K562 (cell line): ENCODE data around the gene GTSE1. TPM values are rescaled to one million over a fixed set of nuclear protein-coding genes. Genes with fewer than 3 reads are reported as not detected.
A peak's percentile ranks its signal among the peaks of the same experiment; 100 is the strongest.

Source experiments
- ESRRA ChIP-seq: fragments of 450-650 bp; IDR thresholded peaks from 2 replicates; pipeline ENCODE4 v1.6.1; 2014; ENCODE audit warnings: low read depth, mild to moderate bottlenecking, moderate library complexity, borderline replicate concordance
- JUND ChIP-seq, 2 experiments: IDR thresholded peaks; 2 replicates in 1 of 2; 3 replicates in 1 of 2; pipeline ENCODE4 v1.6.1; 2011; ENCODE audit warnings: borderline replicate concordance in 2 of 2, low read depth in 2 of 2, low read length in 2 of 2, improper control_type of control experiment in 1 of 2, missing biosample characterization in 1 of 2, missing genetic modification characterization in 1 of 2, missing genetic modification reagents in 1 of 2
- NFRKB ChIP-seq: fragments of 450-650 bp; IDR thresholded peaks from 2 replicates; pipeline ENCODE4 v1.6.1; 2016; ENCODE audit warnings: low read depth
- NUFIP1 ChIP-seq: fragments of 450-650 bp; IDR thresholded peaks from 2 replicates; pipeline ENCODE4 v1.6.1; 2018; ENCODE audit not compliant: partially characterized antibody
- POLR2A ChIP-seq: fragments of 450-650 bp; conservative IDR thresholded peaks from 2 replicates; pipeline ENCODE4 v1.6.1; 2016
- SOX6 ChIP-seq: fragments of 450-650 bp; IDR thresholded peaks from 2 replicates; pipeline ENCODE4 v1.6.1; 2014; ENCODE audit warnings: mild to moderate bottlenecking
- TAF9B ChIP-seq: fragments of 450-650 bp; IDR thresholded peaks from 2 replicates; pipeline ENCODE4 v1.6.1; 2018; ENCODE audit warnings: mild to moderate bottlenecking; ENCODE audit not compliant: partially characterized antibody
- ZNF586 ChIP-seq: fragments of 450-650 bp; formaldehyde crosslinking; conservative IDR thresholded peaks from 2 replicates; pipeline ENCODE4 v1.4.0; 2020; ENCODE audit warnings: mild to moderate bottlenecking, moderate library complexity
- polyA plus RNA-seq, 8 experiments: library from polyadenylated mRNA; depleted of rRNA in 4 of 8; stranded (reverse) in 5 of 8; unstranded in 3 of 8; fragments of >200 nt; fragmentation: Nextera tagmentation in 2 of 8; fragmentation: Illumina TruSeq in 1 of 8; extraction: Ambion mirVana in 2 of 8; extraction: Trizol in 1 of 8; gene quantifications; 2 replicates each; pipeline versions ENCODE4 v1.2.1 to v1.2.3, GENCODE V29; 2011 to 2014; ENCODE audit warnings: inconsistent platforms in 1 of 8, missing spikeins in 1 of 8
- total RNA-seq, 7 experiments: library from RNA; depleted of rRNA in 6 of 7; stranded (reverse); fragments of >200 nt in 6 of 7; fragmentation: Illumina TruSeq in 2 of 7; extraction: Trizol in 2 of 7; gene quantifications; 2 replicates each; pipeline versions ENCODE4 v1.2.1 to v1.2.3, GENCODE V29; 2011 to 2021; ENCODE audit warnings: low replicate concordance in 1 of 7
- TF ChIP-seq, protein P1 (sequence below): fragments of 450-650 bp; IDR thresholded peaks from 2 replicates; pipeline ENCODE4 v1.6.1; 2016; ENCODE audit warnings: mild to moderate bottlenecking, moderate library complexity
- TF ChIP-seq, protein P2 (sequence below): sonication (generic); formaldehyde crosslinking; IDR thresholded peaks from 2 replicates; pipeline ENCODE4 v1.8.1; 2022; ENCODE audit warnings: missing genetic modification reagents
- TF ChIP-seq, protein P3 (sequence below): fragments of 450-650 bp; IDR thresholded peaks from 2 replicates; pipeline ENCODE4 v1.7.1; 2018; ENCODE audit warnings: mild to moderate bottlenecking, low read depth; ENCODE audit not compliant: partially characterized antibody

The GTSE1 gene
- total and polyA plus RNA-seq, 9 of the 15 experiments (the other 6 are each of a cell fraction or from before 2014, with no cell fraction given) = 2.5 to 22.5 (median 12.9) TPM

DNA sequence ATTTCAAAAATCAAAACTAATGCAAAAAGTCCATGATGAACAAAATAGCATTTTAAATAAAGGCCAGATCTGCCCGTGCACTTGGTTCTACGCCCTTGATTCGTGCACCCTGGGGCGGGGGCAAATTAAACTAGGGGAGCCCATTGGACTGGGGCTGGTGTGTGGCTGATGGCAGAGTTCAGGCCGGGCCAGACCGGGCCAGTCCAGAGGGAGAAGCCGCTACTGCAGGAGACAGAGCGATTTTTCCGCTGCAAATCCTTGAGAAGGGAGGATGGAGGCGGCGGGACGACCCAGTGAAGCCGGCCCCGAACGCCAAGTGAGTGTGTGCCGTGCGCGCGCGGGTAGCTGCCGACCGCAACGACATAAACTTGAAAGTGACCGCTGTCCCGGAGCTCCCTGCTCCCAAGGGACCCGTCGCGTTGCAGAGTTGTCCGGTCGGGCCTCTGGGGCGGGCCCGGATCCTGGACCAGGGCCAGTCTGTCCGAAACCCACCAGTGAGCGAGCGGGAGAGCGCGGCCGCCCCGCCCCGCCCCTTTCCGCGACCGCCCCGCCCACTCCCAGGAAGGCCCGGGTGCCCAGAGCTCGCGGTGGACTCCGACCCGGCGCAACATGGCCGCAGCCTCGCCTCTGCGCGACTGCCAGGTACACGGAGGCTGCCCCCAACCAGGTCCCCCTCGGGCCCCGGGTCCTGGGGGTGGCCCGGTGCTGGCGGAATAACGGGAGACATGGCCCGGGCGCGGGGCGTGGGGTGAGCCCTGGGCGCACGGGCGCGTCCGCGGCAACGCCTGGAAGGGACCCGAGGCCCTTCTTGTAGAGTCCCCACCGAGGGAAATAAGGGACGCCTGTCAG is 29.0 kb upstream of the GTSE1 start, which contains the start of gene TTC38 (continued):
- TF ChIP-seq, protein P1, sequence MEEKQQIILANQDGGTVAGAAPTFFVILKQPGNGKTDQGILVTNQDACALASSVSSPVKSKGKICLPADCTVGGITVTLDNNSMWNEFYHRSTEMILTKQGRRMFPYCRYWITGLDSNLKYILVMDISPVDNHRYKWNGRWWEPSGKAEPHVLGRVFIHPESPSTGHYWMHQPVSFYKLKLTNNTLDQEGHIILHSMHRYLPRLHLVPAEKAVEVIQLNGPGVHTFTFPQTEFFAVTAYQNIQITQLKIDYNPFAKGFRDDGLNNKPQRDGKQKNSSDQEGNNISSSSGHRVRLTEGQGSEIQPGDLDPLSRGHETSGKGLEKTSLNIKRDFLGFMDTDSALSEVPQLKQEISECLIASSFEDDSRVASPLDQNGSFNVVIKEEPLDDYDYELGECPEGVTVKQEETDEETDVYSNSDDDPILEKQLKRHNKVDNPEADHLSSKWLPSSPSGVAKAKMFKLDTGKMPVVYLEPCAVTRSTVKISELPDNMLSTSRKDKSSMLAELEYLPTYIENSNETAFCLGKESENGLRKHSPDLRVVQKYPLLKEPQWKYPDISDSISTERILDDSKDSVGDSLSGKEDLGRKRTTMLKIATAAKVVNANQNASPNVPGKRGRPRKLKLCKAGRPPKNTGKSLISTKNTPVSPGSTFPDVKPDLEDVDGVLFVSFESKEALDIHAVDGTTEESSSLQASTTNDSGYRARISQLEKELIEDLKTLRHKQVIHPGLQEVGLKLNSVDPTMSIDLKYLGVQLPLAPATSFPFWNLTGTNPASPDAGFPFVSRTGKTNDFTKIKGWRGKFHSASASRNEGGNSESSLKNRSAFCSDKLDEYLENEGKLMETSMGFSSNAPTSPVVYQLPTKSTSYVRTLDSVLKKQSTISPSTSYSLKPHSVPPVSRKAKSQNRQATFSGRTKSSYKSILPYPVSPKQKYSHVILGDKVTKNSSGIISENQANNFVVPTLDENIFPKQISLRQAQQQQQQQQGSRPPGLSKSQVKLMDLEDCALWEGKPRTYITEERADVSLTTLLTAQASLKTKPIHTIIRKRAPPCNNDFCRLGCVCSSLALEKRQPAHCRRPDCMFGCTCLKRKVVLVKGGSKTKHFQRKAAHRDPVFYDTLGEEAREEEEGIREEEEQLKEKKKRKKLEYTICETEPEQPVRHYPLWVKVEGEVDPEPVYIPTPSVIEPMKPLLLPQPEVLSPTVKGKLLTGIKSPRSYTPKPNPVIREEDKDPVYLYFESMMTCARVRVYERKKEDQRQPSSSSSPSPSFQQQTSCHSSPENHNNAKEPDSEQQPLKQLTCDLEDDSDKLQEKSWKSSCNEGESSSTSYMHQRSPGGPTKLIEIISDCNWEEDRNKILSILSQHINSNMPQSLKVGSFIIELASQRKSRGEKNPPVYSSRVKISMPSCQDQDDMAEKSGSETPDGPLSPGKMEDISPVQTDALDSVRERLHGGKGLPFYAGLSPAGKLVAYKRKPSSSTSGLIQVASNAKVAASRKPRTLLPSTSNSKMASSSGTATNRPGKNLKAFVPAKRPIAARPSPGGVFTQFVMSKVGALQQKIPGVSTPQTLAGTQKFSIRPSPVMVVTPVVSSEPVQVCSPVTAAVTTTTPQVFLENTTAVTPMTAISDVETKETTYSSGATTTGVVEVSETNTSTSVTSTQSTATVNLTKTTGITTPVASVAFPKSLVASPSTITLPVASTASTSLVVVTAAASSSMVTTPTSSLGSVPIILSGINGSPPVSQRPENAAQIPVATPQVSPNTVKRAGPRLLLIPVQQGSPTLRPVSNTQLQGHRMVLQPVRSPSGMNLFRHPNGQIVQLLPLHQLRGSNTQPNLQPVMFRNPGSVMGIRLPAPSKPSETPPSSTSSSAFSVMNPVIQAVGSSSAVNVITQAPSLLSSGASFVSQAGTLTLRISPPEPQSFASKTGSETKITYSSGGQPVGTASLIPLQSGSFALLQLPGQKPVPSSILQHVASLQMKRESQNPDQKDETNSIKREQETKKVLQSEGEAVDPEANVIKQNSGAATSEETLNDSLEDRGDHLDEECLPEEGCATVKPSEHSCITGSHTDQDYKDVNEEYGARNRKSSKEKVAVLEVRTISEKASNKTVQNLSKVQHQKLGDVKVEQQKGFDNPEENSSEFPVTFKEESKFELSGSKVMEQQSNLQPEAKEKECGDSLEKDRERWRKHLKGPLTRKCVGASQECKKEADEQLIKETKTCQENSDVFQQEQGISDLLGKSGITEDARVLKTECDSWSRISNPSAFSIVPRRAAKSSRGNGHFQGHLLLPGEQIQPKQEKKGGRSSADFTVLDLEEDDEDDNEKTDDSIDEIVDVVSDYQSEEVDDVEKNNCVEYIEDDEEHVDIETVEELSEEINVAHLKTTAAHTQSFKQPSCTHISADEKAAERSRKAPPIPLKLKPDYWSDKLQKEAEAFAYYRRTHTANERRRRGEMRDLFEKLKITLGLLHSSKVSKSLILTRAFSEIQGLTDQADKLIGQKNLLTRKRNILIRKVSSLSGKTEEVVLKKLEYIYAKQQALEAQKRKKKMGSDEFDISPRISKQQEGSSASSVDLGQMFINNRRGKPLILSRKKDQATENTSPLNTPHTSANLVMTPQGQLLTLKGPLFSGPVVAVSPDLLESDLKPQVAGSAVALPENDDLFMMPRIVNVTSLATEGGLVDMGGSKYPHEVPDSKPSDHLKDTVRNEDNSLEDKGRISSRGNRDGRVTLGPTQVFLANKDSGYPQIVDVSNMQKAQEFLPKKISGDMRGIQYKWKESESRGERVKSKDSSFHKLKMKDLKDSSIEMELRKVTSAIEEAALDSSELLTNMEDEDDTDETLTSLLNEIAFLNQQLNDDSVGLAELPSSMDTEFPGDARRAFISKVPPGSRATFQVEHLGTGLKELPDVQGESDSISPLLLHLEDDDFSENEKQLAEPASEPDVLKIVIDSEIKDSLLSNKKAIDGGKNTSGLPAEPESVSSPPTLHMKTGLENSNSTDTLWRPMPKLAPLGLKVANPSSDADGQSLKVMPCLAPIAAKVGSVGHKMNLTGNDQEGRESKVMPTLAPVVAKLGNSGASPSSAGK = peak; percentile 32; the same call in 1 of the 2 replicates
- TF ChIP-seq ZNF586 (CRISPR knock-in tag) = no peak
- no peak for TF ChIP-seq NUFIP1
- TF ChIP-seq, protein P2, sequence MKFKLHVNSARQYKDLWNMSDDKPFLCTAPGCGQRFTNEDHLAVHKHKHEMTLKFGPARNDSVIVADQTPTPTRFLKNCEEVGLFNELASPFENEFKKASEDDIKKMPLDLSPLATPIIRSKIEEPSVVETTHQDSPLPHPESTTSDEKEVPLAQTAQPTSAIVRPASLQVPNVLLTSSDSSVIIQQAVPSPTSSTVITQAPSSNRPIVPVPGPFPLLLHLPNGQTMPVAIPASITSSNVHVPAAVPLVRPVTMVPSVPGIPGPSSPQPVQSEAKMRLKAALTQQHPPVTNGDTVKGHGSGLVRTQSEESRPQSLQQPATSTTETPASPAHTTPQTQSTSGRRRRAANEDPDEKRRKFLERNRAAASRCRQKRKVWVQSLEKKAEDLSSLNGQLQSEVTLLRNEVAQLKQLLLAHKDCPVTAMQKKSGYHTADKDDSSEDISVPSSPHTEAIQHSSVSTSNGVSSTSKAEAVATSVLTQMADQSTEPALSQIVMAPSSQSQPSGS (CRISPR knock-in tag) = no peak
- TF ChIP-seq TAF9B = peak; percentile 46
- TF ChIP-seq, protein P3, sequence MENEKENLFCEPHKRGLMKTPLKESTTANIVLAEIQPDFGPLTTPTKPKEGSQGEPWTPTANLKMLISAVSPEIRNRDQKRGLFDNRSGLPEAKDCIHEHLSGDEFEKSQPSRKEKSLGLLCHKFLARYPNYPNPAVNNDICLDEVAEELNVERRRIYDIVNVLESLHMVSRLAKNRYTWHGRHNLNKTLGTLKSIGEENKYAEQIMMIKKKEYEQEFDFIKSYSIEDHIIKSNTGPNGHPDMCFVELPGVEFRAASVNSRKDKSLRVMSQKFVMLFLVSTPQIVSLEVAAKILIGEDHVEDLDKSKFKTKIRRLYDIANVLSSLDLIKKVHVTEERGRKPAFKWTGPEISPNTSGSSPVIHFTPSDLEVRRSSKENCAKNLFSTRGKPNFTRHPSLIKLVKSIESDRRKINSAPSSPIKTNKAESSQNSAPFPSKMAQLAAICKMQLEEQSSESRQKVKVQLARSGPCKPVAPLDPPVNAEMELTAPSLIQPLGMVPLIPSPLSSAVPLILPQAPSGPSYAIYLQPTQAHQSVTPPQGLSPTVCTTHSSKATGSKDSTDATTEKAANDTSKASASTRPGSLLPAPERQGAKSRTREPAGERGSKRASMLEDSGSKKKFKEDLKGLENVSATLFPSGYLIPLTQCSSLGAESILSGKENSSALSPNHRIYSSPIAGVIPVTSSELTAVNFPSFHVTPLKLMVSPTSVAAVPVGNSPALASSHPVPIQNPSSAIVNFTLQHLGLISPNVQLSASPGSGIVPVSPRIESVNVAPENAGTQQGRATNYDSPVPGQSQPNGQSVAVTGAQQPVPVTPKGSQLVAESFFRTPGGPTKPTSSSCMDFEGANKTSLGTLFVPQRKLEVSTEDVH = no peak
- TF ChIP-seq NFRKB = no peak
- no peak for TF ChIP-seq JUND (IDR thresholded peaks at IDR 0.05; ENCODE audit: borderline replicate concordance, low read depth, low read length)
- TF ChIP-seq JUND (tag; IDR thresholded peaks at IDR 0.05; ENCODE audit: borderline replicate concordance, low read depth, low read length) = no peak
- peak; percentile 67; the same call in 1 of the 2 replicates for TF ChIP-seq ESRRA
- TF ChIP-seq POLR2A = peak; percentile 75
- TF ChIP-seq SOX6 = 0 out of 2 replicates have a peak, but pooled peaks have one; percentile 18
